Right lobe of liver (tissue), 6 donors: Measurements from ENCODE around the gene C19orf12. TPM values are rescaled to one million over a fixed set of nuclear protein-coding genes. Genes with fewer than 3 reads are reported as not detected.

ENCODE experiments used
- ATAC-seq, 4 donors: fragments of 200-7000 bp; cut with Tn5 transposase; one replicate each; pipeline ENCODE4 v1.9.1; 2020; ENCODE audit warnings: mild to moderate bottlenecking in 4 of 4, moderate library complexity in 4 of 4
- DNase-seq, 3 donors: peaks; one replicate each; pipeline ENCODE4 v3.0.0-alpha.2; 2020
- H3K27ac ChIP-seq, 3 donors: fragments of 200-600 bp; one replicate each; pipeline ENCODE4 v1.8.0; 2022
- H3K27me3 ChIP-seq, 2 donors: fragments of 200-600 bp; one replicate each; pipeline ENCODE4 v1.8.0; 2022
- H3K36me3 ChIP-seq, 4 donors: fragments of 200-600 bp; sonication (generic) in 1 of 4; one replicate each; pipeline versions ENCODE4 v1.5.1 to v1.8.0; 2017 to 2022; ENCODE audit warnings: control low read depth in 1 of 4
- H3K4me1 ChIP-seq, 4 donors: fragments of 200-600 bp; sonication (generic) in 1 of 4; one replicate each; pipeline versions ENCODE4 v1.5.1 to v1.8.0; 2017 to 2022; ENCODE audit warnings: control low read depth in 1 of 4
- H3K4me3 ChIP-seq, 3 donors: fragments of 200-600 bp; one replicate each; pipeline ENCODE4 v1.8.0; 2022
- H3K9me3 ChIP-seq, 4 donors: fragments of 200-600 bp; sonication (generic) in 1 of 4; one replicate each; pipeline versions ENCODE4 v1.5.1 to v1.8.0; 2017 to 2022; ENCODE audit warnings: control low read depth in 1 of 4
- POLR2A ChIP-seq: fragments of 450-650 bp; IDR thresholded peaks from one replicate; pipeline ENCODE4 v1.6.1; 2017; ENCODE audit warnings: antibody characterized with exemption, mild to moderate bottlenecking
- WGBS: methylation state at CpG from one replicate; pipeline ENCODE4 v1.1.6; 2018; ENCODE audit warnings: low coverage, low lambda C conversion rate; ENCODE audit not compliant: insufficient coverage; ENCODE audit errors: missing lambda C conversion rate; 5-methylcytosine and 5-hydroxymethylcytosine counted together
- intact Hi-C, 2 donors: fragments of 100-400 bp; cut with DNase I; formaldehyde crosslinking; loops; one replicate each; pipeline versions ENCODE4 v1.11.2 to v1.14.1; 2022
- total RNA-seq, 6 experiments: library from RNA; depleted of rRNA in 2 of 6; stranded (reverse); fragments of >200 nt in 2 of 6; fragmentation: NEBNext Ultra II Directional in 3 of 6; extraction: Animal tissue kit (Norgen Biotek cat#: 25700) in 3 of 6; gene quantifications; one replicate each; pipeline versions ENCODE4 v1.1.0 to v1.2.4, GENCODE V29; 2016 to 2023
- TF ChIP-seq, protein P1 (sequence below), 4 donors: fragments of 200-600 bp in 3 of 4; fragments of 450-650 bp in 1 of 4; IDR thresholded peaks; one replicate each; pipeline versions ENCODE4 v1.5.1 to v1.8.0; 2016 to 2022; ENCODE audit warnings: antibody characterized with exemption in 4 of 4, mild to moderate bottlenecking in 2 of 4
- donor health status: DM: no; HTN: yes; CAD: no.
- donor health status: DM: no; HTN: no; CAD: no.
- donor health status: DM: no; HTN: no; CAD: no.
- donor health status: DM: no; HTN: yes; CAD: no.
- donor health status: DM: no; HTN: yes; CAD: no.

C19orf12 gene
- total RNA-seq, 6 experiments from 2014 or later: 35.2 to 62.8 (median 52.4) TPM

DNA sequence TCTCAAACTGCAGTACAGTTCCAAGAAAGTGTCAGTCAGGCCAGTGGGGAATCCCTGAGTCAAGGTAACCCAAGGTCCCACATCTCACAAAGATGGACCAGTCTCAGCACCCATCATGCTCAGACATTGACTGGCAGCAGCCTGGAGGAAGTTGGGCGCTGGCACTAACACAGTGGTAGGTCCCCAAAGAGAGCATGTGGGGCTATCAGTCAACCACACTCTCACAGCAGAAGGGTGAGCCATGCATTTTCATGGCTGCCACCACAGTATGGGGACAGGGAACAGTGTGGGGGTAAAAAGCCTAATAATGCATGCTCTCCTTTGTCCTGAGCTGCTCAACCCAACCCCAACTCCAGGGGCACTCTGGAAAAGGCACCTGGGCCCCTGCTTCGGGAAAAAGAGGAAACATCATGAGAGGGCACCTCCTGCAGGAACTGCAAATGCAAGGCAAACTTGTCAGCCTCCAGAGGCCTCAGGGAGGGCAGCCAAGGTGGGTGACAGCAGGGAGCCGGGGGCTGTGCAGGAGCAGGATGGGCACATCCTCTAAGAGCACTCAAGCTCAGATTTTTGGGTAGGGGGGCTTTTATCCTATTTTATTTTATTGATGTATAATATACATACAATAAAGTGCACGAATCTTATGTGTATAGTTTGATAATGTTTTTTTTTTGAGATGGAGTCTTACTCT, 59.3 kb downstream of the C19orf12 start:
- no peak overlapping the region for H3K4me3 ChIP-seq
- ATAC-seq (no peak), DNase-seq (no peak)
- H3K4me1 ChIP-seq: no peaks in the 10 kb centered on the region
- no peaks in the 10 kb centered on the region for H3K36me3 ChIP-seq
- peaks cover 0 to 7% (median 0%) of the 10 kb centered on the region in 4 donors for H3K9me3 ChIP-seq
- H3K27ac ChIP-seq: no peak overlapping the region
- no peak for TF ChIP-seq POLR2A
- TF ChIP-seq, protein P1, sequence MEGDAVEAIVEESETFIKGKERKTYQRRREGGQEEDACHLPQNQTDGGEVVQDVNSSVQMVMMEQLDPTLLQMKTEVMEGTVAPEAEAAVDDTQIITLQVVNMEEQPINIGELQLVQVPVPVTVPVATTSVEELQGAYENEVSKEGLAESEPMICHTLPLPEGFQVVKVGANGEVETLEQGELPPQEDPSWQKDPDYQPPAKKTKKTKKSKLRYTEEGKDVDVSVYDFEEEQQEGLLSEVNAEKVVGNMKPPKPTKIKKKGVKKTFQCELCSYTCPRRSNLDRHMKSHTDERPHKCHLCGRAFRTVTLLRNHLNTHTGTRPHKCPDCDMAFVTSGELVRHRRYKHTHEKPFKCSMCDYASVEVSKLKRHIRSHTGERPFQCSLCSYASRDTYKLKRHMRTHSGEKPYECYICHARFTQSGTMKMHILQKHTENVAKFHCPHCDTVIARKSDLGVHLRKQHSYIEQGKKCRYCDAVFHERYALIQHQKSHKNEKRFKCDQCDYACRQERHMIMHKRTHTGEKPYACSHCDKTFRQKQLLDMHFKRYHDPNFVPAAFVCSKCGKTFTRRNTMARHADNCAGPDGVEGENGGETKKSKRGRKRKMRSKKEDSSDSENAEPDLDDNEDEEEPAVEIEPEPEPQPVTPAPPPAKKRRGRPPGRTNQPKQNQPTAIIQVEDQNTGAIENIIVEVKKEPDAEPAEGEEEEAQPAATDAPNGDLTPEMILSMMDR (IDR thresholded peaks at IDR 0.05): no peak
- no peaks in the 10 kb centered on the region for H3K27me3 ChIP-seq
- 49% methylated on average over 4 of the region's 4 CpGs for WGBS
- intact Hi-C loops: no loop called here

DNA sequence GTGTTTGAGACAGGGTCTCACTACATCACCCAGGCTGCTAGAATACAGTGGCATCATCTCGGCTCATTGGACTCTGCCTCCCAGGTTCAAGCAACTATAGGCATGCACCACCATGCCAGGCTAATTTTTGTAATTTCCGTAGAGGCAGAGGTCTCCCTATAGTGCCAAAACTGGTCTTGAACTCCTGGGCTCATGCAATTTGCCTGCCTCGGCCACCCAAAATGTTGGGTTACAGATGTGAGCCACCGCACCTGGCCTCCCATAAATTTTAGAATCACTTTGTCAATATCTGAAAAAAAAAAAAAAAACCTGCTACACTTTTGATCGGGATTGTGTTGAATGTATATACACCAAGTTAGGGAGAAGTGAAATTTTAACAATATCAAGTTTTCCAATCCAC, 61.7 kb downstream of the C19orf12 start:
- Histone ChIP-seq H3K27me3 (no peaks in the 10 kb centered on the region), H3K27ac (no peak overlapping the region), H3K4me3 (no peak overlapping the region), H3K9me3 (peaks cover 0 to 7% (median 0%) of the 10 kb centered on the region in 4 donors), H3K36me3 (no peaks in the 10 kb centered on the region), H3K4me1 (no peaks in the 10 kb centered on the region)
- WGBS: 73% methylated on average over 4 of the region's 5 CpGs
- no peak for DNase-seq
- TF ChIP-seq POLR2A: no peak
- TF ChIP-seq, protein P1 (IDR thresholded peaks at IDR 0.05): no peak
- ATAC-seq: no peak
- intact Hi-C loops: no loop called here

DNA sequence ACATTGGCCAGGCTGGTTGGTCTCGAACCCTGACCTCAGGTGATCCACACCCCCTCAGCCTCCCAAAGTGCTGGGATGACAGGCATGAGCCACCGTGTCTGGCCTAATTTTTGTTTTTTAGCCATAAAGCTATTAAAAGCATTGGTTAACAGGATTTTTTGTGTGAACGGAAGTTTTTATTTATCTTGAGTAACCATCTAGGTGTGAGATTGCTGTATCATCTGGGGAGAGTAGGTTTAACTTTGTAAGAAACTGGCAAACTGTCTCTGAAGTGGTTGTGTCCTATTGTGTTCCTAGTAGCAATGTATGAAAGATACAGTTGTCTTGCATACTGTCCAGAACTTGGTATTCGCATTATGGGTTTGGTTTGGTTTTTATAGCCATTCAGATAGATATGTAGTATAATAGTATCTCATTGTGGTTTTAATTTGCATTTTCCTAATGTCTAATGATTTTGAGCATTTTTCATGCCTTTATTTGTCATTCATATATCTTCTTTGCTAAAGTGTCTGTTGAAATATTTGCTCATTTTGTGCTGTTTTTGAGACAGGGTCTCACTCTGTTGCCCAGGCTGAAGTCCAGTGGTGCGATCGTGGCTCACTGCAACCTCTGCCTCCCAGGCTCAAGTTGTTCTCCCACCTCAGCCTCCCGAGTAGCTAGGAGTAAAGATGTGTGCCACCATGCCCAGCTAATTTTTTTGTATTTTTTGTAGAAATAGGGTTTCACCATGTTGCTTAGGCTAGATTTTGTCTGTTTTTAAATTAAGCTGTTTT, 63.3 kb downstream of the C19orf12 start:
- Histone ChIP-seq H3K4me3 (no peak overlapping the region), H3K4me1 (no peaks in the 10 kb centered on the region), H3K9me3 (peaks cover 0 to 7% (median 0%) of the 10 kb centered on the region in 4 donors), H3K36me3 (no peaks in the 10 kb centered on the region), H3K27ac (no peak overlapping the region), H3K27me3 (no peaks in the 10 kb centered on the region)
- intact Hi-C loops: no loop called here
- WGBS: 71% methylated on average over 7 of the region's 7 CpGs
- TF ChIP-seq, protein P1 (IDR thresholded peaks at IDR 0.05): no peak
- TF ChIP-seq POLR2A: no peak
- ATAC-seq (no peak), DNase-seq (no peak)

DNA sequence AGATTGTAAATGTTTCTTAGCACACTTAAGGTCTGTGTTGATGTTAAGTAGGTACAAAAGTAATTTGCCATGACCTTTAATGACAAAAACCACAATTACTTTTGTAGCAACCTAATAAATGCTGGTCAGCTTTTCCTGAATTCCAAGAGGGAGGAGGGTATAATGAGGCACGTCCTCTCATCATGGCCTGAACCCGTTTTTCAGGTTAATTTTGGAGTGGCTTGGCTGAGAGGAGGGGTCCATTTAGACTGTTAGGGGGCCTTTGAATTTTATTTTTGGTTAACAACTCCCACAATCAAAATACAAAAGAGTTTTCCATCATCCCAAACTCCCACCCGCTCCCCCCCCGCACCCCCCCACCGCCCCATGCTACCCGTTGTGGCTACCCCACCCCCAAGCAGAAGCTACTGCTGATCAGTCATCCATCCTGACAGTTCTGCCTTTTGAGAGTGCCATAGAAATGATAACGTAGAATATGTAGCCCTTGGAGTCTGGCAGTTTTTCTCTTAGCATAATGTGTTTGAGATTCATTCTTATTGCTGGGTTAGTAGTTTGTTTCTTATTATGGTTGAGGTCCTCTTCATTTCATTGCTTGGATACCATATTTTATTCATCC, 64.2 kb downstream of the C19orf12 start:
- TF ChIP-seq, protein P1 (IDR thresholded peaks at IDR 0.05): no peak
- no peak for TF ChIP-seq POLR2A
- H3K27ac ChIP-seq: no peak overlapping the region
- H3K27me3 ChIP-seq: no peaks in the 10 kb centered on the region
- peaks cover 0 to 7% (median 0%) of the 10 kb centered on the region in 4 donors for H3K9me3 ChIP-seq
- H3K4me3 ChIP-seq: no peak overlapping the region
- DNase-seq: no peak
- peaks cover 0 to 6% (median 3%) of the 10 kb centered on the region in 4 donors for H3K4me1 ChIP-seq
- no peak for ATAC-seq
- 48% methylated on average over 6 of the region's 7 CpGs for WGBS
- intact Hi-C loops: no loop called here
- H3K36me3 ChIP-seq: no peaks in the 10 kb centered on the region

Other genes with a start within 250 kb of the C19orf12 start
- not detected for gene VSTM2B, start 189.3 kb downstream of the C19orf12 start, total RNA-seq
- gene POP4, start 109.0 kb downstream of the C19orf12 start, total RNA-seq: 10 to 100 TPM; 28.5 to 58.5 (median 34.8) TPM
- 10 to 100 TPM in 2 of 6 experiments, 1 to 10 TPM in 4; 5.6 to 13.8 (median 9.8) TPM for gene PLEKHF1, start 49.8 kb downstream of the C19orf12 start, total RNA-seq
- 1 to 10 TPM in 3 of 6 experiments, under 1 TPM in 3; 0.26 to 2.2 (median 0.90) TPM for gene CCNE1, start 96.7 kb upstream of the C19orf12 start, total RNA-seq
- gene URI1, start 227.0 kb upstream of the C19orf12 start, total RNA-seq: 10 to 100 TPM; 18.8 to 29.4 (median 22.2) TPM